WERI-Rb-1 (cell line): ENCODE results near the gene CDK2.
"Not testable (repeated sequence)": the region's sequence is repeated elsewhere in the genome, so short reads cannot be mapped to it uniquely, and the experiment has no call there.

Experiments
- DNase-seq: peaks from one replicate; pipeline ENCODE4 v3.0.0-alpha.2; 2020
- H3K27ac ChIP-seq: fragments of 250-450 bp; sonication (Bioruptor Pico); 2 replicates; pipeline ENCODE4 v1.5.1; 2020; ENCODE audit warnings: mild to moderate bottlenecking, moderate library complexity
- H3K27me3 ChIP-seq: fragments of 250-450 bp; sonication (Bioruptor Pico); 2 replicates; pipeline ENCODE4 v1.5.1; 2021; ENCODE audit warnings: mild to moderate bottlenecking, low read depth, moderate library complexity; ENCODE audit not compliant: insufficient read depth, severe bottlenecking
- H3K36me3 ChIP-seq: fragments of 250-450 bp; sonication (Bioruptor Pico); 2 replicates; pipeline ENCODE4 v1.5.1; 2020; ENCODE audit warnings: mild to moderate bottlenecking, moderate library complexity
- H3K4me3 ChIP-seq: 2 replicates; pipeline ENCODE4 v1.5.1; 2011; ENCODE audit warnings: low read depth, mild to moderate bottlenecking, control low read depth, low read length
- H3K9me3 ChIP-seq: fragments of 250-450 bp; sonication (Bioruptor Pico); 2 replicates; pipeline ENCODE4 v1.5.1; 2021; ENCODE audit warnings: mild to moderate bottlenecking, moderate library complexity; ENCODE audit not compliant: severe bottlenecking
- TF ChIP-seq, protein P1 (sequence below): IDR thresholded peaks from 2 replicates; pipeline ENCODE4 v1.5.1; 2011; ENCODE audit warnings: low read depth, mild to moderate bottlenecking, control low read depth, inconsistent platforms, low read length

Gene CDK2

DNA sequence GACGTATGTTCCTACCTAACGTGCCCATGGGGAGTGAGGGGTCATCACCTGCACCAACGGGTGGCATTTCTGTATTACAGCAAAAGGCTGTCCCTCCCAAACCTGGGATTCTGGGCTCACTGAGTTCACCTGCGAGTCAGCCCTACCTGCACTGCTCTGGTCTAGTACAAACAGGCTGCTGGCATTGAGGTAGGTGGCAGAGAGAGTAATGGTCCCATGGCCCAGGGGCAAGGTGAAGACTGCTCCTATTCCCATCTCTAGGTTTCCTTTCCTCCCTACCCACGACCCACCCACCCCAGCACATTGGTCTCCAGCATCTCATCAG, 30.9 kb downstream of the CDK2 start:
- no peak for DNase-seq
- TF ChIP-seq, protein P1, sequence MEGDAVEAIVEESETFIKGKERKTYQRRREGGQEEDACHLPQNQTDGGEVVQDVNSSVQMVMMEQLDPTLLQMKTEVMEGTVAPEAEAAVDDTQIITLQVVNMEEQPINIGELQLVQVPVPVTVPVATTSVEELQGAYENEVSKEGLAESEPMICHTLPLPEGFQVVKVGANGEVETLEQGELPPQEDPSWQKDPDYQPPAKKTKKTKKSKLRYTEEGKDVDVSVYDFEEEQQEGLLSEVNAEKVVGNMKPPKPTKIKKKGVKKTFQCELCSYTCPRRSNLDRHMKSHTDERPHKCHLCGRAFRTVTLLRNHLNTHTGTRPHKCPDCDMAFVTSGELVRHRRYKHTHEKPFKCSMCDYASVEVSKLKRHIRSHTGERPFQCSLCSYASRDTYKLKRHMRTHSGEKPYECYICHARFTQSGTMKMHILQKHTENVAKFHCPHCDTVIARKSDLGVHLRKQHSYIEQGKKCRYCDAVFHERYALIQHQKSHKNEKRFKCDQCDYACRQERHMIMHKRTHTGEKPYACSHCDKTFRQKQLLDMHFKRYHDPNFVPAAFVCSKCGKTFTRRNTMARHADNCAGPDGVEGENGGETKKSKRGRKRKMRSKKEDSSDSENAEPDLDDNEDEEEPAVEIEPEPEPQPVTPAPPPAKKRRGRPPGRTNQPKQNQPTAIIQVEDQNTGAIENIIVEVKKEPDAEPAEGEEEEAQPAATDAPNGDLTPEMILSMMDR: no peak
- no peaks in the 10 kb centered on the region for H3K27me3 ChIP-seq
- no peaks in the 10 kb centered on the region for H3K9me3 ChIP-seq
- peak overlapping the region; percentile 49; the same call in 1 of the 2 replicates for H3K27ac ChIP-seq
- peak overlapping the region; percentile 70 for H3K4me3 ChIP-seq
- H3K36me3 ChIP-seq: peaks cover 22% of the 10 kb centered on the region

DNA sequence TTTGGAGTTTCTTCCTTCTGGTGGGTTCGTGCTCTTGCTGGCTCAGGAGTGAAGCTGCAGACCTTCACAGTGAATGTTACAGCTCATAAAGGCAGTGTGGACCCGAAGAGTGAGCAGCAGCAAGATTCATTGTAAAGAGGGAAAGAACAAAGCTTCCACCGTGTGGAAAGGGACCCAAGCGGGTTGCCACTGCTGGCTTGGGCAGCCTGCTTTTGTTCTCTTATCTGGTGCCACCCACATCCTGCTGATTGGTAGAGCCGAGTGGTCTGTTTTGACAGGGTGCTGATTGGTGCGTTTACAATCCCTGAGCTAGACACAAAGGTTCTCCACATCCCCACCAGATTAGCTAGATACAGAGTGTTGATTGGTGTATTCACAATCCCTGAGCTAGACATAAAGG, 32.9 kb downstream of the CDK2 start:
- H3K9me3 ChIP-seq, H3K36me3 ChIP-seq, H3K27ac ChIP-seq, H3K4me3 ChIP-seq, H3K27me3 ChIP-seq, DNase-seq: not testable (repeated sequence)

DNA sequence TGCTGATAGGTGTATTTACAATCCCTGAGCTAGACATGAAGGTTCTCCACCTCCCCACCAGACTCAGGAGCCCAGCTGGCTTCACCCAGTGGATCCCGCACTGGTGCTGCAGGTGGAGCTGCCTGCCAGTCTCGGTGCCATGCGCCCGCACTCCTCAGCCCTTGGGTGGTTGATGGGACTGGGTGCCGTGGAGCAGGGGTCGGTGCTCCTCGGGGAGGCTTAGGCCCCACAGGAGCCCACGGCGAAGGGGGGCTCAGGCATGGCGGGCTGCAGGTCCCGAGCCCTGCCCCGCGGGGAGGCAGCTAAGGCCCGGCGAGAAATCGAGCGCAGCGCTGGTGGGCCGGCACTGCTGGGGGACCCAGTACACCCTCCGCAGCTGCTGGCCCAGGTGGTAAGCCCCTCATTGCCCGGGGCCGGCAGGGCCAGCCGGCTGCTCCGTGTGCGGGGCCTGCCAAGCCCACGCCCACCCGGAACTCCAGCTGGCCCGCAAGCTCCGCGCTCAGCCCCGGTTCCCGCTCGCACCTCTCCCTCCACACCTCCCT, 33.4 kb downstream of the CDK2 start:
- H3K36me3 ChIP-seq, H3K27me3 ChIP-seq, H3K9me3 ChIP-seq, H3K27ac ChIP-seq, H3K4me3 ChIP-seq, DNase-seq: not testable (repeated sequence)

DNA sequence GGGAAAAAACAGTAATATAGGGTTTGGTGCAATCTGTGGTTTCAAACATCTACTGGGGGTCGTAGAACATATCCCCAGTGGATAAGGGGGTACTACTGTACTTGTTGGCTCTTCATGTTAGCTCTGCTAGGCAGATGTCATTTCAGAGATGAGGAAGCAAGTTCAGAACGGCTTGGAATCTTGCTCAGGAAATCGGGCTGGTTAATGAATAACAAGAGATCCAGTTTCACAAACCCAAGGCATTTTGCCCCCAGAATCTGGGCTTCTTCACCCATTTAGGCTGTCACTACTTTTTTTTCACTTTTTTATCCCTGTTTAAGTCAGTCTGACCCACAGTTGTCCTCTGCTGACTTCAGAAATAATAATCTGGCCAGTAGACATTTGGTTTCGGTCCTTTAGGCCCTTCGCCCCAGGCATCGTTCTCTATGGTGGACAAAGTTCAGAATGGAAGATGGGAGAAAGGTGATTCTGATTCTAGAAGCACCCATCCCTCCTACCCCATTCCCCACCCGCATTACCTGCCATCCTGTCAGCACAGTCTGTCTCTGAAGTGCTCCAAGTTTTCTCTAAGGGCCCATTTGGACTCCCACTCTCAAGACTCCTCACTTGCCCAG, 35.0 kb downstream of the CDK2 start:
- Histone ChIP-seq H3K27me3 (no peaks in the 10 kb centered on the region), H3K36me3 (peaks cover 2% of the 10 kb centered on the region; the same call in 1 of the 2 replicates), H3K27ac (no peak overlapping the region), H3K9me3 (no peaks in the 10 kb centered on the region), H3K4me3 (no peak overlapping the region)
- TF ChIP-seq, protein P1: no peak
- DNase-seq: no peak

DNA sequence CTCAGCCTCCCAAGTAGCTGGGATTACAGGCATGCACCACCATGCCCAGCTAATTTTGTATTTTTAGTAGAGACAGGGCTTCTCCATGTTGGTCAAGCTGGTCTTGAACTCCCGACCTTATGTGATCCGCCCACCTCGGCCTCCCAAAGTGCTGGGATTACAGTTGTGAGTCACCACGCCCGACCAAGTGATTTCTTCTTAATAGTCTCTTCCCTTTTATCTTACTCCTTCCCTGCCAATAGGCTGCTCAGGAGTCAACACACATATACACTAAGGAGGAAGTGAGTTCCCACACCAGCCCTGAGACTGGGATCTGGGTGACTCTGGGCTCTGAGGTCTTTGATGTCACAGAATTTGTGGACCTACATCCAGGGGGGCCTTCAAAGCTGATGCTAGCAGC, 36.7 kb downstream of the CDK2 start:
- H3K36me3 ChIP-seq, H3K4me3 ChIP-seq, DNase-seq, H3K27ac ChIP-seq, H3K27me3 ChIP-seq, H3K9me3 ChIP-seq: not testable (repeated sequence)

DNA sequence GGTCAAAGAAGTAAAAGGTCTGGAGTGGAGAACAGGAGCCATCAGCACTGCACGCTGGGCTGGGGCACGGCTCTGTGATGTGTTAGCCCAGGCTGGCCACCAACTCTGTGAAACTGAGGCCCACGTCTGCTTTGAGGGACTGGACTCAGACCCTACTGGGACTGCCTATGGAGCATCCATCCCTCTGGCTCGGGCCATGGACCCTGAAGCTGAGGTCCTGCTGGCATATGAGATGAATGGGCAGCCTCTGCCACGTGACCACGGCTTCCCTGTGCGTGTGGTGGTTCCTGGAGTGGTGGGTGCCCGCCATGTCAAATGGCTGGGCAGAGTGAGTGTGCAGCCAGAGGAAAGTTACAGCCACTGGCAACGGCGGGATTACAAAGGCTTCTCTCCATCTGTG, 37.6 kb downstream of the CDK2 start:
- TF ChIP-seq, protein P1: no peak

DNA sequence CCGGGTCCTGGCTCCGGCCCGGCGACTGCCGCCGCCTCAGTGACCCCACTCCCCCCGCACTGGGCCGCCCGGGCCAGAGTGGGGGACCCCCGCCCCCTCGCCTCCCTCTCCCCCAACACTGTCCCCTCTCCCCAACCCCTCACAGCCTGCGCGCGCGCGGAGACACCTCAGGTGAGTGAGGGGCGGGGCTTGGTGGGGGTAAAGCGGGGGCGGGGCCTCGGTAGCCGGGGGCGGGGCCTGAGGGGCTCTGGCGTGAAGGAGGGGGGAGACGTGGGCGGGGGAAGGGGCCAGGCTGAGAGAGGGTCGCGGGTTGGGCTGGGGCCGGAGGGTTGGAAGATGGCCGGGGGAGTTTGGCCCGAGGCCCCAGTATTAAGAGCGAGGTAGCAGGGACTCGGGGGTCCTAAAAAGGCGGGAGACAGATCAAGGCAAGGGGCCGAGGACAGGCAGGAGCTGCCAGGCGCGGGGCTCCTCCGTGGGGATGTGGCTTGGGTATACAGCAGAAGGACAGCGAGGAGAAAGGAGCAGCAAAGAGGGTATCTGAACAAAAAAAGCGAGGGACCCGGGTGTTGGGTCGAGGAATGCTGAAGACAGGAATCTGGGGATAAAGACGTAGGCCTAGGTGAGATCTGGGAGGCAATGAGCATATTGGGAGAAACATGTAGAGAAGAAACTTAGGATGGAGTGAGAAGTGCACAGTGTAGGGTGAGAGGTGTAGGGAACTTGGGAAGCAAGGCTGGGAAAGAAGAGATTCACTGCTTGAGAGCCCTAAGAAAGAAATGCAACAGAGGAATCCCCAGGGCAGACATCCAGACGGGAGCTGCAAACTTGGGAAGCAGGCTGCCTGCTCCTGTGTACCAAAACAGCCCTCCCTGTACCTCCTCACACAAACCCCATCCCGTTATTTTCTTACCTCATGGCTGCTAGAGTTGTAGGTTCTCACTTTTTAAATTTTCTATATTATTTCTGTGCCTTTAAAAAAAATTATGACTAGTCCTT, 41.2 kb downstream of the CDK2 start:
- Histone ChIP-seq H3K9me3 (no peaks in the 10 kb centered on the region), H3K36me3 (peaks cover 3% of the 10 kb centered on the region), H3K27ac (peak overlapping the region; percentile 73), H3K4me3 (peak overlapping the region; percentile 76), H3K27me3 (no peaks in the 10 kb centered on the region)
- TF ChIP-seq, protein P1: no peak
- peak; percentile 73 for DNase-seq

More for the DNA sequence above, 37.6 kb downstream of the CDK2 start:
- Histone ChIP-seq H3K4me3 (no peak overlapping the region), H3K27ac (no peak overlapping the region), H3K36me3 (peaks cover 2% of the 10 kb centered on the region; the same call in 1 of the 2 replicates), H3K27me3 (no peaks in the 10 kb centered on the region), H3K9me3 (no peaks in the 10 kb centered on the region)
- no peak for DNase-seq
